K562 (cell line): Measurements from ENCODE around the gene IGF2BP3. TPM values are rescaled to one million over a fixed set of nuclear protein-coding genes. Genes with fewer than 3 reads are reported as not detected.
"Not testable (repeated sequence)": the region's sequence is repeated elsewhere in the genome, so short reads cannot be mapped to it uniquely, and the experiment has no call there.

Experiments used
- ATAC-seq: fragments of 200-7000 bp; cut with Tn5 transposase; 3 replicates; pipeline ENCODE4 v1.9.1; 2020; ENCODE audit warnings: moderate library complexity
- BruUV-seq: library from RNA; stranded (reverse); fragments of 400-500 nt; replicated peaks from 2 replicates; lab custom pipeline; 2021; lab: Mats Ljungman, UMichigan
- CTCF ChIA-PET: fragments of 300-600 bp; formaldehyde crosslinking; extraction: SDS; loops from one replicate; lab custom pipeline; 2021; ENCODE audit warnings: low intra/inter-chr PET ratio; lab: Yijun Ruan, JAX
- POLR2A ChIA-PET: fragments of 300-600, 350-650 bp; sonication (Branson Sonifier 250); formaldehyde crosslinking; extraction: SDS; loops from one replicate; lab custom pipeline; 2021; ENCODE audit warnings: antibody characterized with exemption, inconsistent platforms; lab: Yijun Ruan, JAX
- DNase-seq, 4 experiments: peaks; one replicate each; pipeline versions ENCODE4 v3.0.0 to v3.0.0-alpha.2; 2011 to 2018; ENCODE audit warnings: low spot score in 3 of 4, mixed read lengths in 3 of 4; ENCODE audit errors: extremely low read depth in 1 of 4
- FAIRE-seq: peaks from 2 replicates; lab custom pipeline; 2011; peaks lifted over from hg19 to GRCh38; lab: Jason Lieb, UNC
- H2AFZ ChIP-seq: 2 replicates; pipeline ENCODE4 v1.6.0; 2011; ENCODE audit warnings: low read depth, low read length, control low read depth, inconsistent platforms
- H3K27ac ChIP-seq: fragments of 200-600 bp; 3 replicates; pipeline ENCODE4 v1.8.0; 2011; ENCODE audit warnings: low read depth, mild to moderate bottlenecking, control low read depth, inconsistent platforms, low read length, moderate library complexity, mixed read lengths; ENCODE audit errors: extremely low read depth
- H3K27me3 ChIP-seq, 2 experiments: fragments of 300-600 bp in 1 of 2; 2 replicates in 1 of 2; 3 replicates in 1 of 2; pipeline versions ENCODE4 v1.6.0 to v1.8.0; 2011; ENCODE audit warnings: inconsistent platforms in 2 of 2, low read length in 2 of 2, mild to moderate bottlenecking in 1 of 2, mixed read lengths in 1 of 2, moderate library complexity in 1 of 2; ENCODE audit not compliant: control insufficient read depth in 2 of 2, insufficient read depth in 2 of 2
- H3K36me3 ChIP-seq: fragments of 300-600 bp; 3 replicates; pipeline ENCODE4 v1.8.0; 2011; ENCODE audit warnings: mild to moderate bottlenecking, low read length, inconsistent platforms; ENCODE audit not compliant: control insufficient read depth, insufficient read depth
- H3K4me1 ChIP-seq, 2 experiments: fragments of 200-600 bp in 1 of 2; replicated peaks in 1 of 2; 2 replicates in 1 of 2; 3 replicates in 1 of 2; pipeline versions ENCODE4 v1.5.1 to v1.8.0; 2011; ENCODE audit warnings: inconsistent platforms in 2 of 2, low read length in 2 of 2, mild to moderate bottlenecking in 1 of 2, mixed read lengths in 1 of 2, moderate library complexity in 1 of 2; ENCODE audit not compliant: control insufficient read depth in 2 of 2, insufficient read depth in 2 of 2
- H3K4me2 ChIP-seq: 2 replicates; pipeline ENCODE4 v1.6.1; 2011; ENCODE audit warnings: low read length, control low read depth, inconsistent platforms, mixed read lengths; ENCODE audit not compliant: insufficient read depth
- H3K4me3 ChIP-seq: fragments of 200-600 bp; sonication (generic), shearing (Covaris generic); 2 replicates; pipeline ENCODE4 v1.5.1; 2016; ENCODE audit warnings: control low read depth, inconsistent platforms
- H3K79me2 ChIP-seq: fragments of 200-600 bp; 3 replicates; pipeline ENCODE4 v1.8.0; 2011; ENCODE audit warnings: low read length, inconsistent platforms; ENCODE audit not compliant: control insufficient read depth, insufficient read depth
- H3K9ac ChIP-seq, 2 experiments: 2 replicates each; pipeline versions ENCODE4 v1.6.0 to v1.6.1; 2011; ENCODE audit warnings: low read depth in 2 of 2, low read length in 2 of 2, control low read depth in 1 of 2, inconsistent platforms in 1 of 2, mild to moderate bottlenecking in 1 of 2, mixed read lengths in 1 of 2; ENCODE audit not compliant: insufficient read depth in 1 of 2
- H3K9me1 ChIP-seq: one replicate; pipeline ENCODE4 v1.6.0; 2011; ENCODE audit warnings: inconsistent platforms, mild to moderate bottlenecking, low read length, moderate library complexity; ENCODE audit not compliant: control insufficient read depth, insufficient read depth
- H3K9me3 ChIP-seq: replicated peaks from 2 replicates; pipeline ENCODE4 v1.5.1; 2011; ENCODE audit warnings: low read depth, low read length, inconsistent platforms; ENCODE audit not compliant: control insufficient read depth, insufficient read depth
- H4K20me1 ChIP-seq: replicated peaks from 2 replicates; pipeline ENCODE4 v1.6.1; 2011; ENCODE audit warnings: low read length, inconsistent platforms, mixed read lengths; ENCODE audit not compliant: control insufficient read depth, insufficient read depth
- BCOR ChIP-seq: fragments of 450-650 bp; IDR thresholded peaks from 2 replicates; pipeline ENCODE4 v1.6.1; 2016
- CAMTA2 ChIP-seq: fragments of 250-450 bp; sonication (Bioruptor Pico); conservative IDR thresholded peaks from 2 replicates; pipeline ENCODE4 v1.5.1; 2022
- KDM2B ChIP-seq: fragments of 250-450 bp; sonication (Bioruptor Pico); IDR thresholded peaks from 2 replicates; pipeline ENCODE4 v1.8.0; 2021; ENCODE audit warnings: mild to moderate bottlenecking, moderate library complexity
- KLF13 ChIP-seq: fragments of 450-650 bp; IDR thresholded peaks from 2 replicates; pipeline ENCODE4 v1.6.1; 2016; ENCODE audit warnings: missing genetic modification characterization, low read depth, mild to moderate bottlenecking, missing compliant biosample characterization, moderate library complexity, borderline replicate concordance
- NELFE ChIP-seq: IDR thresholded peaks from 2 replicates; pipeline ENCODE4 v1.6.1; 2011; ENCODE audit warnings: mild to moderate bottlenecking; ENCODE audit not compliant: insufficient read depth, insufficient read length
- PHB ChIP-seq: fragments of 250-450 bp; sonication (Bioruptor Pico); IDR thresholded peaks from 2 replicates; pipeline ENCODE4 v1.5.0; 2021
- PKNOX1 ChIP-seq: fragments of 450-650 bp; IDR thresholded peaks from 2 replicates; pipeline ENCODE4 v1.6.1; 2016
- POLR2AphosphoS5 ChIP-seq: IDR thresholded peaks from 2 replicates; pipeline ENCODE4 v1.6.1; 2011; ENCODE audit warnings: mild to moderate bottlenecking, low read depth, low read length, moderate library complexity; ENCODE audit not compliant: control insufficient read depth, insufficient read depth
- SNIP1 ChIP-seq: fragments of 450-650 bp; IDR thresholded peaks from 2 replicates; pipeline ENCODE4 v1.7.1; 2017; ENCODE audit warnings: low read depth, mild to moderate bottlenecking
- SREBF2 ChIP-seq: sonication (generic); formaldehyde crosslinking; IDR thresholded peaks from 2 replicates; pipeline ENCODE4 v1.4.0; 2020; ENCODE audit warnings: mild to moderate bottlenecking, missing genetic modification reagents
- SUPT5H ChIP-seq: fragments of 450-650 bp; IDR thresholded peaks from 2 replicates; pipeline ENCODE4 v1.6.1; 2016
- ZNF134 ChIP-seq: fragments of 250-450 bp; sonication (Bioruptor Pico); conservative IDR thresholded peaks from 2 replicates; pipeline ENCODE4 v1.4.0; 2020
- ZNF436 ChIP-seq: fragments of 250-450, 450-650 bp; sonication (Bioruptor Pico); formaldehyde crosslinking; IDR thresholded peaks from 2 replicates; pipeline ENCODE4 v1.7.0; 2020; ENCODE audit warnings: mild to moderate bottlenecking
- ZSCAN32 ChIP-seq: fragments of 450-650 bp; formaldehyde crosslinking; IDR thresholded peaks from 2 replicates; pipeline ENCODE4 v1.4.0; 2020; ENCODE audit warnings: mild to moderate bottlenecking, moderate library complexity
- WGBS: fragments of 100-300 bp; shearing (Covaris generic); methylation state at CpG from one replicate; pipeline ENCODE4 v1.1.6; 2016; ENCODE audit warnings: low coverage, mixed read lengths; ENCODE audit not compliant: insufficient coverage; ENCODE audit errors: missing lambda C conversion rate; 5-methylcytosine and 5-hydroxymethylcytosine counted together
- in situ Hi-C: fragments of 300-500 bp; cut with MboI; formaldehyde crosslinking; loops from 4 replicates; pipeline ENCODE4 v1.15.0; 2018; ENCODE audit warnings: inconsistent platforms, mixed read lengths
- intact Hi-C: fragments of 100-400 bp; cut with micrococcal nuclease; formaldehyde crosslinking; loops from 2 replicates; pipeline ENCODE4 v1.14.2; 2022
- polyA plus RNA-seq, 8 experiments: library from polyadenylated mRNA; depleted of rRNA in 4 of 8; stranded (reverse) in 5 of 8; unstranded in 3 of 8; fragments of >200 nt; fragmentation: Nextera tagmentation in 2 of 8; fragmentation: Illumina TruSeq in 1 of 8; extraction: Ambion mirVana in 2 of 8; extraction: Trizol in 1 of 8; gene quantifications; 2 replicates each; pipeline versions ENCODE4 v1.2.1 to v1.2.3, GENCODE V29; 2011 to 2014; ENCODE audit warnings: inconsistent platforms in 1 of 8, missing spikeins in 1 of 8
- total RNA-seq, 7 experiments: library from RNA; depleted of rRNA in 6 of 7; stranded (reverse); fragments of >200 nt in 6 of 7; fragmentation: Illumina TruSeq in 2 of 7; extraction: Trizol in 2 of 7; gene quantifications; 2 replicates each; pipeline versions ENCODE4 v1.2.1 to v1.2.3, GENCODE V29; 2011 to 2021; ENCODE audit warnings: low replicate concordance in 1 of 7
- TF ChIP-seq, protein P1 (sequence below): fragments of 250-450 bp; sonication (Bioruptor Pico); IDR thresholded peaks from 2 replicates; pipeline ENCODE4 v1.5.0; 2022; ENCODE audit warnings: mild to moderate bottlenecking
- TF ChIP-seq, protein P2 (sequence below): sonication (generic); formaldehyde crosslinking; IDR thresholded peaks from 2 replicates; pipeline ENCODE4 v1.8.0; 2022; ENCODE audit warnings: missing genetic modification reagents, mild to moderate bottlenecking, moderate library complexity, borderline replicate concordance

Gene IGF2BP3
- total and polyA plus RNA-seq, 9 of the 15 experiments (the other 6 are each of a cell fraction or from before 2014, with no cell fraction given), result 8.4 to 88.1 (median 61.2) TPM

- WGBS, result 97% methylated on average over 5 of the region's 5 CpGs
- TF ChIP-seq BCOR, result no peak
- no peak for TF ChIP-seq PKNOX1
- TF ChIP-seq PHB, result no peak
- no peak for TF ChIP-seq ZSCAN32
- TF ChIP-seq, protein P1, sequence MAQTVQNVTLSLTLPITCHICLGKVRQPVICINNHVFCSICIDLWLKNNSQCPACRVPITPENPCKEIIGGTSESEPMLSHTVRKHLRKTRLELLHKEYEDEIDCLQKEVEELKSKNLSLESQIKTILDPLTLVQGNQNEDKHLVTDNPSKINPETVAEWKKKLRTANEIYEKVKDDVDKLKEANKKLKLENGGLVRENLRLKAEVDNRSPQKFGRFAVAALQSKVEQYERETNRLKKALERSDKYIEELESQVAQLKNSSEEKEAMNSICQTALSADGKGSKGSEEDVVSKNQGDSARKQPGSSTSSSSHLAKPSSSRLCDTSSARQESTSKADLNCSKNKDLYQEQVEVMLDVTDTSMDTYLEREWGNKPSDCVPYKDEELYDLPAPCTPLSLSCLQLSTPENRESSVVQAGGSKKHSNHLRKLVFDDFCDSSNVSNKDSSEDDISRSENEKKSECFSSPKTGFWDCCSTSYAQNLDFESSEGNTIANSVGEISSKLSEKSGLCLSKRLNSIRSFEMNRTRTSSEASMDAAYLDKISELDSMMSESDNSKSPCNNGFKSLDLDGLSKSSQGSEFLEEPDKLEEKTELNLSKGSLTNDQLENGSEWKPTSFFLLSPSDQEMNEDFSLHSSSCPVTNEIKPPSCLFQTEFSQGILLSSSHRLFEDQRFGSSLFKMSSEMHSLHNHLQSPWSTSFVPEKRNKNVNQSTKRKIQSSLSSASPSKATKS (CRISPR knock-in tag), result no peak
- TF ChIP-seq SUPT5H, result no peak
- TF ChIP-seq CAMTA2 (CRISPR knock-in tag), result no peak
- TF ChIP-seq POLR2AphosphoS5, result no peak
- no peak for TF ChIP-seq NELFE
- TF ChIP-seq SREBF2 (CRISPR knock-in tag), result no peak
- TF ChIP-seq KDM2B (CRISPR knock-in tag), result no peak
- TF ChIP-seq ZNF134 (CRISPR knock-in tag), result no peak
- TF ChIP-seq KLF13 (tag), result no peak
- no peak for TF ChIP-seq ZNF436 (CRISPR knock-in tag)
- TF ChIP-seq, protein P2, sequence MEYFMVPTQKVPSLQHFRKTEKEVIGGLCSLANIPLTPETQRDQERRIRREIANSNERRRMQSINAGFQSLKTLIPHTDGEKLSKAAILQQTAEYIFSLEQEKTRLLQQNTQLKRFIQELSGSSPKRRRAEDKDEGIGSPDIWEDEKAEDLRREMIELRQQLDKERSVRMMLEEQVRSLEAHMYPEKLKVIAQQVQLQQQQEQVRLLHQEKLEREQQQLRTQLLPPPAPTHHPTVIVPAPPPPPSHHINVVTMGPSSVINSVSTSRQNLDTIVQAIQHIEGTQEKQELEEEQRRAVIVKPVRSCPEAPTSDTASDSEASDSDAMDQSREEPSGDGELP, result no peak
- TF ChIP-seq SNIP1, result no peak
- FAIRE-seq (no peak), ATAC-seq (no peak), DNase-seq (no peak)
- Histone ChIP-seq H4K20me1 (no peaks in the 10 kb centered on the region), H3K36me3 (peaks cover 82% of the 10 kb centered on the region), H3K9me3 (peaks cover 2% of the 10 kb centered on the region; the same call in 1 of the 2 replicates), H3K4me3 (no peak overlapping the region), H3K4me1 (no peaks in the 10 kb centered on the region), H3K9ac (no peak overlapping the region), H2AFZ (no peak overlapping the region), H3K79me2 (peaks cover 9% of the 10 kb centered on the region; the same call in 2 of the 3 replicates), H3K27ac (no peak overlapping the region), H3K9me1 (no peaks in the 10 kb centered on the region), H3K27me3 (no peaks in the 10 kb centered on the region), H3K4me2 (no peak overlapping the region)
- in situ Hi-C loops (no loop called here), intact Hi-C loops (no loop called here)
- ChIA-PET POLR2A (no interaction called here), CTCF (no interaction called here)
- BruUV-seq, result no TSS peak
These were observed 66.3 kb downstream of the IGF2BP3 start for GRCh38 chr7:23403970-23404369.

DNA sequence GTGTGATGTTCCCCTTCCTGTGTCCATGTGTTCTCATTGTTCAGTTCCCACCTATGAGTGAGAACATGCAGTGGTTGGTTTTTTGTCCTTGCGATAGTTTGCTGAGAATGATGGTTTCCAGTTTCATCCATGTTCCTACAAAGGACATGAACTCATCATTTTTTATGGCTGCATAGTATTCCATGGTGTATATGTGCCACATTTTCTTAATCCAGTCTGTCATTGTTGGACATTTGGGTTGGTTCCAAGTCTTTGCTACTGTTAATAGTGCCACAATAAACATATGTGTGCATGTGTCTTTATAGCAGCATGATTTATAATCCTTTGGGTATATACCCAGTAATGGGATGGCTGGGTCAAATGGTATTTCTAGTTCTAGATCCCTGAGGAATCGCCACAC lies 72.2 kb downstream of the IGF2BP3 start:
- in situ Hi-C loops, intact Hi-C loops, H2AFZ ChIP-seq, FAIRE-seq, H3K4me3 ChIP-seq, H3K9me3 ChIP-seq, H3K27ac ChIP-seq, DNase-seq, POLR2A ChIA-PET, H4K20me1 ChIP-seq, ATAC-seq, H3K27me3 ChIP-seq, H3K9ac ChIP-seq, H3K9me1 ChIP-seq, H3K4me1 ChIP-seq, CTCF ChIA-PET, H3K4me2 ChIP-seq, BruUV-seq: not testable (repeated sequence)
- Histone ChIP-seq H3K36me3 (peaks cover 68% of the 10 kb centered on the region), H3K79me2 (peaks cover 14% of the 10 kb centered on the region; the same call in 1 of the 3 replicates)
- 92% methylated on average over 2 of the region's 2 CpGs for WGBS
